SHP77 treated with DMSO at 0.1 percent for 48 hours (cell line): Measurements from ENCODE around the gene RAB26.
A peak's percentile ranks its signal among the peaks of the same experiment; 100 is the strongest.
"Not testable (repeated sequence)": the region's sequence is repeated elsewhere in the genome, so short reads cannot be mapped to it uniquely, and the experiment has no call there.

ENCODE experiments used
- DNase-seq: peaks from one replicate; lab custom pipeline; 2025; lab: John Stamatoyannopoulos, UW

Gene RAB26

DNA sequence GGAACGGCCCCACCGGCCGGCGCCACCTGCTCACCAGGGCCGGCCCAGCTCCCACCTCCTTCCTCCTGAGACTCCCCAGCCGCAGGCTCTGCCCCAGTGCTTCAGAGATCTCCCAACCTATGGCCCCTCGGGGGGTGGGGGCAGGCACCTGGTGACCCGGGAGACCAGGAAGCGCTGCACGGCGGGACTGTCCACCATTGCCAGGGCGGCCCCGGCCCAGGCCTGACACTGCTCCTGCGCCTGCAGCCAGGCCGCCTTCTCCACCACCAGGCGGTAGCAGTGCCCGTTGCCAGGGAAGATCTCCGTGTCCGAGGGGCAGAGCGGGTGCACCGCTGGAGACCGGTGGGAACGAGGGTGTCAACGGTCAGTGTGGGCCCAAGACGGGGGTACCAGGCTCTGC is 31.1 kb upstream of the RAB26 start:
- DNase-seq, result not testable (repeated sequence)

GRCh38 chr16:2117960-2118722 is 30.3 kb upstream of the RAB26 start:
- DNase-seq, result not testable (repeated sequence)

DNA sequence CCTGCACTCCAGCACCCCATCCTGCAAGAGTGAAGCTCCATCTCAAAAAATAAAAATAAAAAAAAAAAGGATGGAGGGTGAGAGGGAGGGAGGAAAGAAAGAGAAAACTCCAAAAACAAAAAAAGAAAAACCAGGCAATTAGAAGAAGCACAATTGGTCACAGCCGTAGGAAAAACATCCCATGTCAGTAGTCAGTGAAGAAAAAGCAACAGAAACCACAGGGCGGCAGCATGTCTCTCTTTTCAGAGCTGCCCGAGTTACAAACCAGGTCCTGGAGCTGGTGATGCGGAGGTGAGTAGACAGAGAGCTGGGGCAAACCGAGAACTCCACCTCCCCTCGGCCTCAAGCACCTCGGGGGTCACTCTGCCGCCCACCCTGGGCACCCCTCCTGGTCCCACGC is 27.1 kb upstream of the RAB26 start:
- DNase-seq, result not testable (repeated sequence)

DNA sequence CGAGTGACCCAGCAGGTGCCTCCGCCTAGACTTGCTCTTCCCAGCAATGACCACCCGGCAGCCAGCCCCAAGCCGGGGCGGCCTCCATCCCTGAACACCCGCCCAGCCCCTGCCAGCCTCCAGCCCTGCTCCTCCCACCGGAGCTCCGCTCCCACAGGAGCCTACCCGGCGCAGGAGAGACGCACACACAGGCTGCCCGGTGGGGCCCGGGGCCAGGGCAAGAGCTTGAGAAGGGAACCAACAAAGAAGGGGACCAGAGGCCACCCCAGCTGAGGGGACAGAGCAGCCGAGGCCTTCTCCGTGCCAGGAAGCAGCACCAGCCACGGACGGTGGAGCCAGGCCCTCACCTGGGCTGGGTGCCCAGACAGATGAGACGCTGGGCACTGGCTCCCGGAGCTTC is 26.6 kb upstream of the RAB26 start:
- no peak for DNase-seq

GRCh38 chr16:2122429-2122828 is 26.0 kb upstream of the RAB26 start:
- no peak for DNase-seq

- not testable (repeated sequence) for DNase-seq
Observed at GRCh38 chr16:2122934-2123683, 25.3 kb upstream of the RAB26 start.

DNA sequence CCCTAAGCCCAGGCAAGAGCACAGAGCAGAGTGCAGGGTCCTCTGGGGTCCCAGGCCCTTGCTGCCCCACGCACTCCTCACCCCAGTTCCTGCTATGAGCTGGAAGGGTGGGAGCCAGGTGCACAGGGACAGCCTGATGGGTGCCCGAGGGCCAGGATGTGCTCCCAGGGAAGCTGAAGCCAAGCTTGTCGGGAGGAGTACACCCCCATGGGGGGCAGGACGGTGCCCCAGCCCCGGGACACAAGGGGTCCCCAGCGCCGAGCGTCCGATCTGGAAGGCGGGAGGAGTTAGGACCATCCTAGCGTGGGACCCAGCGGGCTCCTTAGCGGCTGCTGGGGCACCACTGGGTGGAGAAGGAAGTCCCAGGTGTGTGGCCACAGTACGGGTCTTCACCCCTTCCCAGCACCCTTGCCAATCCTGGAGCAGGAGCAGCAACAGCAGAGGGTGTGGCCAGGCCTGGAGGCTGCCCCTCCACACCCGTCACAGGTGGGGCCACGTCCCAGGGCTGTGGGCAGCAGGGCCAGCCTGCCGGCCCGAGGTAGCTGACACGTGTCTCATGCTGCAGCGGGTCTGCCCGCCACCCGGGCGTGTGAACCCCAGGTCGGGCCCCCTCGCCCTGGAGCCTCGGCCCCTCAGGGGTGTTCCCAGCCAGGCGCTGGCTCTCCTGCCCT is 24.6 kb upstream of the RAB26 start:
- not testable (repeated sequence) for DNase-seq

DNA sequence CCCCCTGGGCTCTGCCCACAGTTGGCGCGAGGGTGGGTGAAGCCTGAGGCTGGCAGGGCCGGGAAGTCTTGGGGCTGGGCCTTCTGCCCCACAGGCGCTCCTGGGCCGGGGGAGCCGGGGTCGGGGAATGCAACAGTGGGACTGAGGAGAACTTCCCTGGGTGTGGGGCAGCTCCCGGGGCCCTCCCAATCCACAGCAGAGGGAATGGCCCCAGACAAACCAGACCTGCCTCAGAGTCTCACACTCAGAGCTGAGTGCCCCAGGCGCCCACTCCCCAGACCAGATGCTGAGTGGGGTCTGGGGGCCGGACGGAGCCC is 24.1 kb upstream of the RAB26 start:
- not testable (repeated sequence) for DNase-seq

DNA sequence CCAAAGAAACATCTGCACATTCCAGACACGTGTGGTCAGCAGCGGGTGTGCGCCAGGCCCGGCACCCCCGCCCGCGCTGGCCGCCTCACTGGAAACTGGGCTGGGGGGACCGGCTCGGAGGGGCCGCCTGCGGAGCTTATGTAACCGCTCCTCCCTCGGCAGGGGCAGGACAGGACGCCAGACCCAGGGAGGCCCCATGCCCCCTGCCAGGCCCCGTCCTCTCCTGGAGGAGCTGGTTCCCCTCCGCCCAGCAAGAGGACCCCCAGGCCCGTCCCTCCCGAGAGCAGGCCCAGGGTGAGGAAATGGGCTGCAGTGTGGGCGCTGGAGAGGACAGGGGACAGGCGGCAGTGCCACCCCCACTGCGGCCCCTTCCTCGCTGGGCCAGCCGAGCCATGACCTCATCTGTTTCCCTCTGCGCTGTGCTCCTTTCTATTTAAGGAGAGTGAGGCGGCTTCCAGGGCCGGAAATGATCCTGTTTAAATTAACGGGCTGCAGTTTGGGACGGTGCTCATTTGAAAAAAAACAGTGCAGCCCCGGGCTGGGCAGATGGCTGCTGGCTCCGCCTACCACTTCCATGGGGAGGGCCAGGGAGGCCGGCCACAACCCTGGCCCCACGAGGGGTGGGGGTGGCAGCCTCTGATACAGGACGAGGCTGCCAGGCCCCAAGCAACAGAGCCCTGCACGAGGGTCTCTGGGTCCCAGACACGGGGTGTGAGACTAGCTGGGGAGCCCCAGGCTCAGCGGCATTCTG is 23.6 kb upstream of the RAB26 start:
- peak; percentile 46 for DNase-seq

DNA sequence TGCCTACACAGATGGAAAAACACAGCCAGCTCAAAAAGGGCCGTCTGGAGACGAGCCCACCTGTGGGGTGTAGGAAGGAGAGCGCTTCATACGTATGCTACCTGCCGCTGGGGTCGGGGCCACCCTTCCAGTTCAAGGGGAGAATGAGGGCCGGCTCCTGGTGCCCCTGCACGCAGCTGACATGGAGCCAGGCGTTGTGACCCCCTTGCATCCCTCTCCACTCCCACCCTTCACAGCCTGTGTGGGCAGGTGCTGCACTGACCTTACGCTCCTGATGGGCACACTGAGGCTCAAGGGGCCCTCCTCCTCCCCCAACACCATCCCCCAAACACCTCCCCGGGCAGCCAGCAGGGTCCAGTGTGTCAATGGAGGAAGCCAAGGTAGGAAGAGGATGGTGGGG is 22.8 kb upstream of the RAB26 start:
- DNase-seq, result not testable (repeated sequence)

GRCh38 chr16:2126161-2126743 is 22.2 kb upstream of the RAB26 start:
- not testable (repeated sequence) for DNase-seq

DNA sequence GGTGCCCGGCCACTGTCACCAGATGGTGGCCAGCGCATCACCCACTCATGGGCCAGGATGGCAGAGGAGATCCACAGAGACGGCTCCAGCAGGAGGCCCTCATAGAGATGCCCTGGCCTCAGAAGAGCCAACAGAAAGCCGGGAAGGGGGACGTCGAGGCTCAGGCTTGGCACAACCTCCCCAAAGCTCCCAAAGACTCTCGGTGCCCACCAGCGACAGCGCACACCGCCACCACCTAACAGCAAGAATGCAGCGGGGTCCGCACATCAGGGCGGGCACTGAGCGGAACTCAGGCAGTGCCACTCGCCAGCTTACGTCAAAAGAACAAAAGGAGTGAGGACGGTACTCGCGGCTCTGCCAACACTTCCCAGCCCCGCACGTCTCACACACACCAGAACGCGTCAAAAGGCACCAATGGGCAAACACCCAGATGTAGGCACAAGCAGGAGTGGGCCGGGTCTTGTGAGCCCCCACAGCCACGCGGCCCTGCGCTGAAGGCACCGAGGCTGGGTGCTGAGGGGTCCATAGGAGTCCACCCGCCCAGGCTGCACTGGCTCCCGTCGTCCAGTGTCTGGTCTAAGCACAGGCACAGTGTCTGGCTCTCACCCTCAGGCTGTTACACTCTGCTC is 21.4 kb upstream of the RAB26 start:
- not testable (repeated sequence) for DNase-seq

DNA sequence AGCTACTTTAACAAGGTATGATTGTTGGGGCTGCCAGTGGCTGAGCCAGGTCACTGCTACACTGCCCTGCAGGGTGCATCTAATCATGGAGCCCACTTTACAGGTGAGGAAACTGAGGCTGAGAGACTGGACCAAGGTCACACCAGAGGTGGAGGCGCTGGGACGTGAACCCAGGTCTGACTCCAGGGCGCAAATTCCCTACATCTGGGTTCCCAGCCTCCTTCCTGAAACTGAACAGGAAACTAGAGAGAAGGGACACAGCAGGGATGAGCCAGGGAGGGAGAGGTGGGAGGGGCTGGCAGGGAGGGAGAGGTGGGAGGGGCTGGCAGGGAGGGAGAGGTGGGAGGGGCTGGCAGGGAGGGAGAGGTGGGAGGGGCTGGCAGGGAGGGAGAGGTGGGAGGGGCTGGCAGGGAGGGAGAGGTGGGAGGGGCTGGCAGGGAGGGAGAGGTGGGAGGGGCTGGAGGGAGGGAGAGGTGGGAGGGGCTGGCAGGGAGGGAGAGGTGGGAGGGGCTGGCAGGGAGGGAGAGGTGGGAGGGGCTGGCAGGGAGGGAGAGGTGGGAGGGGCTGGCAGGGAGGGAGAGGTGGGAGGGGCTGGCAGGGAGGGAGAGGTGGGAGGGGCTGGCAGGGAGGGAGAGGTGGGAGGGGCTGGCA is 20.7 kb upstream of the RAB26 start:
- not testable (repeated sequence) for DNase-seq

DNA sequence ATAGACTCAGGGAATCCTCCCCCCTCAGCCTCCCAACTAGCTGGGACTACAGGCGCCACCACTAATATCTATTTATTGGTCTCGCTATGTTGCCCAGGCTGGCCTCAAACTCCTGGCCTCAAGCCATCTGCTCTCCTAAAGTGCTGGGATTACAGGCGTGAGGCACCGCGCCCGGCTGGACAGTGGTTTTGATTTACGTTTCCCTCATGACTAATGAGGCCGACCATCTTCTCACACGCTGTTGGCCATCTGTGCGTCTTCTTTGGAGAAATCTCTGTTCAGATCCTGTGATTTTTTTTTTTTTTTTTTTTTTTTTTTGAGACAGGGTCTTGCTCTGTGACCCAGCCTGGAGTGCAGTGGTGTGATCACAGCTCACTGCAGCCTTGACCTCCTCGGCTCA is 19.2 kb upstream of the RAB26 start:
- not testable (repeated sequence) for DNase-seq

GRCh38 chr16:2129890-2130447 is 18.5 kb upstream of the RAB26 start:
- not testable (repeated sequence) for DNase-seq

GRCh38 chr16:2133797-2134196 is 14.6 kb upstream of the RAB26 start:
- not testable (repeated sequence) for DNase-seq

DNA sequence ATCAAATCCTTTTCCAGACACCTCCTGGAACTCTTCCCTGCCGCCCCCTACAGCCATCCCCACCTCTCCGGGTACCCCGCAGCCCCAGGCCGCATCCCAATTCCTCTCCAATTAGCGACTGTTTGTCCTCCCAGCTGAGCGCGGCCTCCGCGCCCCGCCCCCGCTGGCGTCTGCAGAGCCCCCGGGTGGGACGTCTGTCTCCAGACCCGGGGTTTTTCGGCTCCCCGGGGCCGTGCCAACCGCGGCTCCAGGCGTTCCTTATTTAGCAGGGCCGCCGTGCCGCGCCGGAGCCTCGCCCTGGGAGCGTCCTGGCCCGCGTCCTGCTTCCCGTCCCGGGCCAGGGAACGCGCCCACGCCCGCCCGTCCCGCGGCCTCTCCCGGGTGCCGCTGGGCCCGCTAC is 13.4 kb upstream of the RAB26 start:
- DNase-seq, result not testable (repeated sequence)

DNA sequence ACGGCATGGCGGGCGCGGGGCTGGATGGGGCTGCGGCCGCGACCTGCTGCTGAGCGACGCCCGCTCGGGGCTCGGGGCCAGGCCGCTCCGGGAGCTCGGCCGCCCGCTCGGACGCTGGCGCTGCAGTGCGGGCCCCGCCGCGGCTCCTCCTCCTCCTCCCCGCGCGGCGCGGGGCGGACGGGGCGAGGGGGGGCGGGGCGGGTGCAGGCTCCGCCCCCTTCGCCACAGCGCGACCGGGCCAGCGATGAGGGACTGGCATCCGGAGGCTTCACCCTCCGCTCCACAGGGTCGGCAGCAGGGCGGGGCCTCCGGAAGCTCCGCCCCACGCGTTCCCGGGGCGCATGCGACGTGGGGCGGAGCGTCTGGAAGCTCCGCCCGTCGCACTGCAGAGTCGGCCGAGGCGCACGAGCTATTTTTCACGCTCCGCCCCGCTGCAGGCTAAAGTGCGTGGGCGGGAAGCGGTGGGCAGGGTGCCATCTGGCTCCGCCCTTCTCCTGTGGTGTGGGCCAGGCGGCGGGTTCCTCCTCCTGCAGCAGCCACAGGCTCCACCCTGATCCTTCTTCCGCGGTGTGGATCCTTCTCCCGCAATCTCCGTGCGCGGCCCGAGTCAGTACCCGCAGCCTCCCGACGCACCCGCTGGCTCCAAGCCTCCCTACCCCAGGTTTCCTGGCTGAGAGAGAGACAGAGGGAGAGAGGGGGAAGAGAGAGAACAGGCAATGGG is 12.5 kb upstream of the RAB26 start, which contains the start of gene PKD1:
TSS of gene PKD1 (minus strand) at position 129 of the 721 bp plus-strand sequence. CDS start 209 bp downstream, outside the sequence.
- peak; percentile 70 for DNase-seq
